Liver (tissue), 9 donors: ENCODE data around the gene SLC25A45. TPM values are rescaled to one million over a fixed set of nuclear protein-coding genes. Genes with fewer than 3 reads are reported as not detected.

Experiments used
- DNase-seq: peaks from one replicate; pipeline ENCODE4 v3.0.0-alpha.2; 2017; ENCODE audit warnings: low spot score
- H3K27ac ChIP-seq, 2 donors: one replicate each; pipeline ENCODE4 v1.7.0; 2013; ENCODE audit warnings: inconsistent platforms in 2 of 2, low read length in 2 of 2, control low read depth in 1 of 2, low read depth in 1 of 2, mild to moderate bottlenecking in 1 of 2
- H3K27me3 ChIP-seq, 4 donors: one replicate each; pipeline versions ENCODE4 v1.6.1 to v1.7.0; 2013; ENCODE audit warnings: low read length in 3 of 4, inconsistent platforms in 1 of 4, mild to moderate bottlenecking in 1 of 4, moderate library complexity in 1 of 4; ENCODE audit not compliant: control insufficient read depth in 4 of 4, insufficient read depth in 4 of 4
- H3K36me3 ChIP-seq, 4 donors: one replicate each; pipeline versions ENCODE4 v1.6.1 to v1.7.0; 2013; ENCODE audit warnings: low read length in 3 of 4, mild to moderate bottlenecking in 3 of 4, low read depth in 1 of 4, moderate library complexity in 1 of 4; ENCODE audit not compliant: control insufficient read depth in 4 of 4, insufficient read depth in 3 of 4
- H3K4me1 ChIP-seq, 4 donors: one replicate each; pipeline versions ENCODE4 v1.6.1 to v1.7.0; 2013; ENCODE audit warnings: low read length in 3 of 4, mild to moderate bottlenecking in 3 of 4, moderate library complexity in 1 of 4; ENCODE audit not compliant: control insufficient read depth in 4 of 4, insufficient read depth in 4 of 4
- H3K4me3 ChIP-seq, 3 donors: one replicate each; pipeline versions ENCODE4 v1.6.1 to v1.7.0; 2013; ENCODE audit warnings: low read length in 3 of 3, control low read depth in 1 of 3, low read depth in 1 of 3, mild to moderate bottlenecking in 1 of 3
- H3K9ac ChIP-seq, 2 donors: one replicate each; pipeline ENCODE4 v1.7.0; 2013; ENCODE audit warnings: low read length in 2 of 2, mild to moderate bottlenecking in 2 of 2, moderate library complexity in 2 of 2, control low read depth in 1 of 2, low read depth in 1 of 2
- H3K9me3 ChIP-seq, 4 donors: one replicate each; pipeline versions ENCODE4 v1.6.1 to v1.7.0; 2013; ENCODE audit warnings: low read length in 3 of 4; ENCODE audit not compliant: control insufficient read depth in 4 of 4
- ATF3 ChIP-seq: IDR thresholded peaks from 2 replicates; pipeline ENCODE4 v1.6.1; 2016; ENCODE audit warnings: antibody characterized with exemption
- CTCF ChIP-seq: fragments of 150-350 bp; IDR thresholded peaks from 2 replicates; pipeline ENCODE4 v1.5.1; 2017; ENCODE audit warnings: improper control_type of control experiment, low read depth, low read length; ENCODE audit not compliant: missing input control
- EGR1 ChIP-seq, 2 donors: IDR thresholded peaks; 2 replicates each; pipeline ENCODE4 v1.6.1; 2016 to 2018; ENCODE audit warnings: antibody characterized with exemption in 2 of 2, low read depth in 2 of 2
- FOXA1 ChIP-seq: IDR thresholded peaks from 2 replicates; pipeline ENCODE4 v1.6.1; 2016; ENCODE audit warnings: antibody characterized with exemption
- FOXA2 ChIP-seq: IDR thresholded peaks from 2 replicates; pipeline ENCODE4 v1.6.1; 2016; ENCODE audit warnings: antibody characterized with exemption
- GABPA ChIP-seq, 2 donors: IDR thresholded peaks in 1 of 2; conservative IDR thresholded peaks in 1 of 2; 2 replicates each; pipeline ENCODE4 v1.6.1; 2016; ENCODE audit warnings: antibody characterized with exemption in 2 of 2, mild to moderate bottlenecking in 1 of 2, moderate library complexity in 1 of 2
- HNF4A ChIP-seq, 2 donors: conservative IDR thresholded peaks; 2 replicates each; pipeline ENCODE4 v1.6.1; 2016; ENCODE audit warnings: antibody characterized with exemption in 2 of 2, mild to moderate bottlenecking in 2 of 2
- HNF4G ChIP-seq: IDR thresholded peaks from 2 replicates; pipeline ENCODE4 v1.6.1; 2016; ENCODE audit warnings: antibody characterized with exemption
- JUND ChIP-seq, 2 donors: IDR thresholded peaks; 2 replicates each; pipeline ENCODE4 v1.6.1; 2016; ENCODE audit warnings: antibody characterized with exemption in 2 of 2
- MAX ChIP-seq: IDR thresholded peaks from 2 replicates; pipeline ENCODE4 v1.6.1; 2016; ENCODE audit warnings: antibody characterized with exemption
- NR2F2 ChIP-seq: IDR thresholded peaks from 2 replicates; pipeline ENCODE4 v1.6.1; 2016; ENCODE audit warnings: antibody characterized with exemption
- RAD21 ChIP-seq, 2 donors: IDR thresholded peaks; 2 replicates each; pipeline ENCODE4 v1.6.1; 2016; ENCODE audit warnings: antibody characterized with exemption in 2 of 2, mild to moderate bottlenecking in 2 of 2
- REST ChIP-seq: IDR thresholded peaks from 2 replicates; pipeline ENCODE4 v1.6.1; 2016; ENCODE audit warnings: antibody characterized with exemption, mild to moderate bottlenecking
- RXRA ChIP-seq, 2 donors: IDR thresholded peaks; 2 replicates each; pipeline ENCODE4 v1.6.1; 2017 to 2018; ENCODE audit warnings: antibody characterized with exemption in 2 of 2, mild to moderate bottlenecking in 1 of 2
- SP1 ChIP-seq: IDR thresholded peaks from 2 replicates; pipeline ENCODE4 v1.6.1; 2018; ENCODE audit warnings: antibody characterized with exemption, mild to moderate bottlenecking
- TAF1 ChIP-seq: conservative IDR thresholded peaks from 2 replicates; pipeline ENCODE4 v1.6.1; 2016; ENCODE audit warnings: antibody characterized with exemption, mild to moderate bottlenecking
- YY1 ChIP-seq: IDR thresholded peaks from 2 replicates; pipeline ENCODE4 v1.6.1; 2016; ENCODE audit warnings: antibody characterized with exemption, mild to moderate bottlenecking
- ZBTB33 ChIP-seq: IDR thresholded peaks from 2 replicates; pipeline ENCODE4 v1.6.1; 2016; ENCODE audit warnings: antibody characterized with exemption
- WGBS: extraction: QIAGEN DNeasy Blood & Tissue Kit; methylation state at CpG from one replicate; pipeline ENCODE4 v1.1.7; 2013; 5-methylcytosine and 5-hydroxymethylcytosine counted together
- polyA plus RNA-seq, 2 donors: library from polyadenylated mRNA; stranded (reverse) in 1 of 2; unstranded in 1 of 2; fragments of 200-250 nt in 1 of 2; fragments of >200 nt in 1 of 2; fragmentation: Nextera tagmentation in 1 of 2; extraction: Ambion mirVana in 1 of 2; gene quantifications; one replicate each; pipeline versions ENCODE4 v1.2.1 to v1.2.3, GENCODE V29; 2013 to 2015
- total RNA-seq, 2 donors: library from RNA; depleted of rRNA; stranded (reverse); fragments of >200 nt; gene quantifications; one replicate each; pipeline ENCODE4 v1.2.3, GENCODE V29; 2014
- donor health status: healthy.
- donor health status: healthy.
- donor health status: healthy.
- donor health status: healthy.
- donor health status: healthy.

Gene SLC25A45
- total and polyA plus RNA-seq, 4 donors: 4.5 to 6.8 (median 5.3) TPM

- peaks cover 0 to 4% (median 2%) of the 10 kb centered on the region in 4 donors for H3K4me1 ChIP-seq
- peaks cover 7 to 45% (median 42%) of the 10 kb centered on the region in 4 donors for H3K36me3 ChIP-seq
- TF ChIP-seq NR2F2: no peak
- TF ChIP-seq JUND (IDR thresholded peaks at IDR 0.05): no peak
- no peak for TF ChIP-seq YY1
- no peak for TF ChIP-seq CTCF
- TF ChIP-seq GABPA (IDR thresholded peaks at IDR 0.05 in 1 of 2, conservative IDR thresholded peaks at IDR 0.05 in 1 of 2): no peak
- TF ChIP-seq REST: no peak
- TF ChIP-seq RAD21 (IDR thresholded peaks at IDR 0.05): no peak
- no peak for TF ChIP-seq EGR1 (IDR thresholded peaks at IDR 0.05; ENCODE audit: low read depth in 2 of 2)
- no peak for TF ChIP-seq TAF1
- no peak for TF ChIP-seq MAX
- no peak for TF ChIP-seq FOXA2
- TF ChIP-seq FOXA1: no peak
- no peak for TF ChIP-seq SP1
- TF ChIP-seq ZBTB33: no peak
- no peak for TF ChIP-seq HNF4G
- TF ChIP-seq ATF3: no peak
- no peak for TF ChIP-seq HNF4A (conservative IDR thresholded peaks at IDR 0.05)
- no peak for TF ChIP-seq RXRA (IDR thresholded peaks at IDR 0.05)
- no peak overlapping the region for H3K4me3 ChIP-seq
- 97% methylated on average over 11 of the region's 11 CpGs for WGBS
- H3K27me3 ChIP-seq: no peaks in the 10 kb centered on the region
- no peak for DNase-seq
- H3K9ac ChIP-seq: no peak overlapping the region
- no peaks in the 10 kb centered on the region for H3K9me3 ChIP-seq
- no peak overlapping the region for H3K27ac ChIP-seq
Measured at GRCh38 chr11:65340226-65340625, 42.2 kb downstream of the SLC25A45 start.
